Endothelial cell of umbilical vein (primary cell): ENCODE measurements around the gene NRGN. TPM values are rescaled to one million over a fixed set of nuclear protein-coding genes. Genes with fewer than 3 reads are reported as not detected.

Experiments used
- BruUV-seq: library from RNA; stranded (reverse); fragments of 400-500 nt; replicated peaks from 2 replicates; lab custom pipeline; 2021; lab: Mats Ljungman, UMichigan
- CTCF ChIA-PET: fragments of 300-600, 350-600 bp; sonication (Branson Sonifier 250); formaldehyde crosslinking; loops from one replicate; lab custom pipeline; 2021; ENCODE audit warnings: antibody characterized with exemption, inconsistent platforms; lab: Charles Lee
- POLR2A ChIA-PET: fragments of 300-600, 350-600 bp; sonication (Branson Sonifier 250); formaldehyde crosslinking; loops from one replicate; lab custom pipeline; 2021; ENCODE audit warnings: antibody characterized with exemption, inconsistent platforms; lab: Charles Lee
- DNase-seq: peaks from one replicate; pipeline ENCODE4 v3.0.0-alpha.2; 2011; ENCODE audit warnings: low read depth, low spot score
- FAIRE-seq: peaks from 2 replicates; lab custom pipeline; 2011; peaks lifted over from hg19 to GRCh38; lab: Jason Lieb, UNC
- H2AFZ ChIP-seq: 2 replicates; pipeline ENCODE4 v1.6.0; 2012; ENCODE audit warnings: low read depth, low read length, control low read depth, inconsistent platforms
- H3K27ac ChIP-seq: 2 replicates; pipeline ENCODE4 v1.5.1; 2011; ENCODE audit warnings: low read depth, mild to moderate bottlenecking, control low read depth, low read length, moderate library complexity; ENCODE audit not compliant: insufficient read depth
- H3K27me3 ChIP-seq, 2 experiments: 2 replicates each; pipeline versions ENCODE4 v1.6.0 to v1.6.1; 2011; ENCODE audit warnings: low read length in 2 of 2, mixed read lengths in 1 of 2; ENCODE audit not compliant: control insufficient read depth in 2 of 2, insufficient read depth in 2 of 2
- H3K36me3 ChIP-seq, 2 experiments: 2 replicates in 1 of 2; 3 replicates in 1 of 2; pipeline ENCODE4 v1.5.1; 2011; ENCODE audit warnings: low read length in 2 of 2, mild to moderate bottlenecking in 1 of 2, moderate library complexity in 1 of 2; ENCODE audit not compliant: control insufficient read depth in 2 of 2, insufficient read depth in 2 of 2; ENCODE audit errors: extremely low read depth in 1 of 2
- H3K4me1 ChIP-seq: 3 replicates; pipeline ENCODE4 v1.5.1; 2011; ENCODE audit warnings: mild to moderate bottlenecking, low read length; ENCODE audit not compliant: control insufficient read depth, insufficient read depth; ENCODE audit errors: extremely low read depth
- H3K4me2 ChIP-seq: 2 replicates; pipeline ENCODE4 v1.6.1; 2011; ENCODE audit warnings: low read length, control low read depth, mixed read lengths; ENCODE audit not compliant: insufficient read depth
- H3K4me3 ChIP-seq, 3 experiments: fragments of 200-600 bp in 1 of 3; sonication (generic), shearing (Covaris generic) in 1 of 3; replicated peaks in 1 of 3; 2 replicates each; pipeline ENCODE4 v1.5.1; 2011 to 2016; ENCODE audit warnings: control low read depth in 3 of 3, low read length in 3 of 3, mild to moderate bottlenecking in 2 of 3, inconsistent platforms in 1 of 3, low read depth in 1 of 3, moderate library complexity in 1 of 3; ENCODE audit not compliant: insufficient read depth in 1 of 3
- H3K79me2 ChIP-seq: 2 replicates; pipeline ENCODE4 v1.6.0; 2012; ENCODE audit warnings: low read length, inconsistent platforms; ENCODE audit not compliant: control insufficient read depth, insufficient read depth
- H3K9ac ChIP-seq: replicated peaks from 2 replicates; pipeline ENCODE3; 2011; ENCODE audit warnings: low read length, control low read depth; ENCODE audit not compliant: insufficient read depth; ENCODE audit errors: extremely low read depth
- H3K9me1 ChIP-seq: replicated peaks from 3 replicates; pipeline ENCODE4 v1.6.0; 2011; ENCODE audit warnings: mild to moderate bottlenecking, low read length; ENCODE audit not compliant: control insufficient read depth, insufficient read depth; ENCODE audit errors: extremely low read depth
- H3K9me3 ChIP-seq: replicated peaks from 2 replicates; pipeline ENCODE4 v1.5.1; 2012; ENCODE audit warnings: low read length, inconsistent platforms; ENCODE audit not compliant: control insufficient read depth, insufficient read depth
- H4K20me1 ChIP-seq: replicated peaks from 2 replicates; pipeline ENCODE3; 2011; ENCODE audit warnings: mild to moderate bottlenecking, low read length; ENCODE audit not compliant: control insufficient read depth, insufficient read depth; ENCODE audit errors: extremely low read depth
- CTCF ChIP-seq, 2 donors: IDR thresholded peaks; 1 replicate in 1 of 2; 2 replicates in 1 of 2; pipeline ENCODE4 v1.5.1; 2011; ENCODE audit warnings: low read length in 2 of 2, mild to moderate bottlenecking in 2 of 2, moderate library complexity in 2 of 2, control low read depth in 1 of 2, inconsistent platforms in 1 of 2, low read depth in 1 of 2; ENCODE audit not compliant: insufficient read depth in 1 of 2; ENCODE audit errors: extremely low read depth in 1 of 2
- EZH2 ChIP-seq: IDR thresholded peaks from 2 replicates; pipeline ENCODE4 v1.6.1; 2012; ENCODE audit warnings: borderline replicate concordance, low read depth, mild to moderate bottlenecking, moderate library complexity, low read length, inconsistent platforms; ENCODE audit not compliant: severe bottlenecking
- FOS ChIP-seq: IDR thresholded peaks from 2 replicates; pipeline ENCODE4 v1.6.1; 2011; ENCODE audit warnings: mild to moderate bottlenecking, low read length, moderate library complexity, borderline replicate concordance; ENCODE audit not compliant: insufficient read depth
- JUN ChIP-seq: IDR thresholded peaks from 2 replicates; pipeline ENCODE4 v1.6.1; 2011; ENCODE audit warnings: borderline replicate concordance, low read depth; ENCODE audit not compliant: insufficient read length, insufficient read depth
- MAX ChIP-seq: IDR thresholded peaks from 2 replicates; pipeline ENCODE4 v1.6.1; 2011; ENCODE audit not compliant: insufficient read depth, insufficient read length
- MYC ChIP-seq: IDR thresholded peaks from one replicate; pipeline ENCODE4 v1.6.1; 2011; ENCODE audit warnings: mild to moderate bottlenecking, low read depth, low read length
- POLR2AphosphoS5 ChIP-seq: IDR thresholded peaks from 2 replicates; pipeline ENCODE4 v1.6.1; 2012; ENCODE audit warnings: low read depth, mild to moderate bottlenecking, control low read depth, low read length, moderate library complexity; ENCODE audit not compliant: insufficient read depth
- dilution Hi-C: fragments of 300-500 bp; cut with MboI; formaldehyde crosslinking; loops from one replicate; pipeline ENCODE4 v1.15.0; 2019; ENCODE audit warnings: low sequenced_read_pairs; ENCODE audit not compliant: extremely low pct_ligation_motif_present
- intact Hi-C: fragments of 100-400 bp; cut with micrococcal nuclease; formaldehyde crosslinking; loops from one replicate; pipeline ENCODE4 v1.10.0; 2022
- polyA plus RNA-seq, 4 experiments: library from polyadenylated mRNA; depleted of rRNA in 3 of 4; stranded (reverse) in 3 of 4; unstranded in 1 of 4; fragments of >200 nt; gene quantifications; 2 replicates each; pipeline versions ENCODE4 v1.2.1 to v1.2.3, GENCODE V29; 2011 to 2012; ENCODE audit warnings: missing spikeins in 1 of 4
- total RNA-seq: library from RNA; stranded (reverse); gene quantifications from 2 replicates; pipeline ENCODE4 v1.2.3, GENCODE V29; 2021

Gene NRGN
- total and polyA plus RNA-seq, 2 donors (not counting 3 experiments of a cell fraction or from before 2014, with no cell fraction given) = 29.1 to 33.5 TPM

GRCh38 chr11:124693142-124693541 lies 46.6 kb upstream of the NRGN start:
- H3K9me3 ChIP-seq = no peaks in the 10 kb centered on the region
- H3K36me3 ChIP-seq = no peaks in the 10 kb centered on the region
- intact Hi-C loops (no loop called here), dilution Hi-C loops (no loop called here)
- H2AFZ ChIP-seq = no peak overlapping the region
- no peaks in the 10 kb centered on the region for H3K79me2 ChIP-seq
- TF ChIP-seq CTCF (IDR thresholded peaks at IDR 0.05; ENCODE audit: extremely low read depth in 1 of 2, insufficient read depth in 1 of 2, low read depth in 1 of 2, low read length in 2 of 2) (no peak), FOS (no peak), POLR2AphosphoS5 (no peak), MAX (no peak), EZH2 (no peak), JUN (no peak), MYC (no peak)
- POLR2A ChIA-PET = no interaction called here
- H4K20me1 ChIP-seq = no peaks in the 10 kb centered on the region
- DNase-seq (no peak), FAIRE-seq (no peak)
- no peak overlapping the region for H3K4me3 ChIP-seq
- CTCF ChIA-PET = no interaction called here
- BruUV-seq = no TSS peak
- no peaks in the 10 kb centered on the region for H3K9me1 ChIP-seq
- no peaks in the 10 kb centered on the region for H3K27me3 ChIP-seq
- H3K4me1 ChIP-seq = no peaks in the 10 kb centered on the region
- H3K9ac ChIP-seq = no peak overlapping the region
- no peak overlapping the region for H3K27ac ChIP-seq
- H3K4me2 ChIP-seq = no peak overlapping the region
